ENCODE data around the gene ISOC2.
"Not testable (repeated sequence)": the region's sequence is repeated elsewhere in the genome, so short reads cannot be mapped to it uniquely, and the experiment has no call there.

Gene ISOC2

DNA sequence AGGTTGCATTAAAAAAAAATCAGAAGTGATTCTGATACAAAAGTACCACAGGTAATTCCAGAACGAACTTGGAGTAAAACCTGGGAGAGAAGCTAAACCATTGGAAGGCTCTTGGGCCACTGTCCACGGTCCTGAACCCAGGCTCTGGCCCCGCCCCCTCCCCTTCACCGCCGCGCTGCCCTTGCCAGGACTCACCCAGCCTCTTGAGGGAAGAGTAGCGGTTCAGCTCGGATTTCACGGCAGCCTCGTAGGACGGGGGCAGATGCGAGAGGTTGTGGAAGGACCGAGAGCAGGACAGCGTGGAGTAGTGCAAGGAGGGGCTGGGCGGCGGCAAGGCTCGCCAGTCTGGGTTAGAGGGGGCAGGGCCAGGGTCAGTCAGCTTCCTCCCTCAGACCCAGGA, 24.0 kb downstream of the ISOC2 start:
- no peak for DNase-seq

DNA sequence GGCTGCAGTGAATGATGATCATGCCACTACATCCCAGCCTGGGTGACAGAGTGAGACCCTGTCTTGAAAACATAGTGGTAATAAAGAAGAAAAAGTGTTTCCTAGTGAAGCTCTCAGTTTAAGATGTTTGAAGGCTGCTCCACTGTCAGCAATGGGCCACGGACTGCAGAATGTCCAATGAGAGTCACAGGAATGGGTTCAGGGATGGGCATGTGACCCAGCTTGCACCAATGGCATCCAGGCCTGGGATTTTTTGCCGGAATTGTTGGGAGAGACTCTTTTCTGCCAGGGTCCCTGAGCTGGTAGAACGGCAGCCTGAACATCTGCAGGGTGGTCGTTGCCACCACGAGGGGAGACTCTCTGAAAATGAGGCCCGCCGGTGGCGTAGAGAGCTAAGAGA, 24.6 kb downstream of the ISOC2 start:
- no peak for DNase-seq

DNA sequence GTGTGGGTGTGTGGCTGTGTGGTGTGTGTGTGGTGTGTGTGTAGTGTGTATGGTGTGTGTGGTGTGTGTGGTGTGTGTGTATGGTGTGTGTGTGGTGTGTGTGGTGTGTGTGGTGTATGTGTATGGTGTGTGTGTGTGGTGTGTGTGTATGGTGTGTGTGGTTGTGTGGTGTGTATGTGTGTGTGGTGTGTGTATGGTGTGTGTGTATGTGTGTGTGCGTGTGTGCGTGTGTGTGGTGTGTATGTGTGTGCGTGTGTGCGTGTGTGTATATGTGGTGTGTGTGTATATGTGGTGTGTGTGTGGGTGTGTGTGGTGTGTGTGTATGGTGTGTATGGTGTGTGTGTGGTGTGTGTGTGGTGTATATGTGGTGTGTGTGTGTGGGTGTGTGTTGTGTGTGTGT, 26.4 kb downstream of the ISOC2 start:
- DNase-seq, result no peak

DNA sequence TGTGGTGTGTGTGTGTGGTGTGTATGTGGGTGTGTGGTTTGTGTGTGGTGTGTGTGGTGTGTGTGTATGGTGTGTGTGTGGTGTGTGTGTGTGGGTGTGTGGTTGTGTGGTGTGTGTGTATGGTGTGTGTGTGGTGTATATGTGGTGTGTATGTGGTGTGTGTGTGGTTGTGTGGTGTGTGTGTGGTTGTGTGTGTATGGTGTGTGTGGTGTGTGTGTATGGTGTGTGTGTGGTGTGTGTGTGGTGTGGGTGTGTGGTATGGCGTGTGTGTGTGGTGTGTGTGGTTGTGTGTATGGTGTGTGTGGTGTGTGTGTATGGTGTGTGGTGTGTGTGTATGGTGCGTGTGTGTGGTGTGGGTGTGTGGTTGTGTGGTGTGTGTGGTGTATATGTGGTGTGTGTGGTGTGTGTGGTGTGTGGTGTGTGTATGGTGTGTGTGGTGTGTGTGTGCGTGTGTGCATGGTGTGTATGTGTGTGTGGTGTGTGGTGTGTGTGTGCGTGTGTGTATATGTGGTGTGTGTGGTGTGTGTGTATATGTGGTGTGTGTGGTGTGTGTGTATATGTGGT, 27.0 kb downstream of the ISOC2 start:
- DNase-seq, result no peak

DNA sequence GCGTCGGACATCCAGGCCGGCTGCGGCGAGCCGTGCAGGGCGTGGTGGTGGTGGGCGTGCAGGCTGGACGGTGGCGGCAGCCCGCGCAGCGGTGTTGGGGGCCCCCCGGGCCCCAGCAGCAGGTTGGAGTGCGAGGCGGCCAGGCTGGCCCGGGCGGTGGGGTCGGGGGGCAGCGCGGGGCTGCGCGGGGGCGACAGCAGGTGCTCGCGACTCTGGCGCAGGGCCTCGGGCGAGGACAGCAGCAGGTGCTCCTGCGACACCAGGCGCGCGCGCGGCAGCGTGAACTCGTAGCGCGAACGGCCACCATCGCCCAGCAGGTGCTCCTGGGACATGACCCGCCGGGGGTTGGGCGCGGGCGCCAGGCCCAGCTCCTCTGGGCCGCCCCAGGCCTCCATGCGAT, 28.1 kb downstream of the ISOC2 start:
- DNase-seq, result no peak

DNA sequence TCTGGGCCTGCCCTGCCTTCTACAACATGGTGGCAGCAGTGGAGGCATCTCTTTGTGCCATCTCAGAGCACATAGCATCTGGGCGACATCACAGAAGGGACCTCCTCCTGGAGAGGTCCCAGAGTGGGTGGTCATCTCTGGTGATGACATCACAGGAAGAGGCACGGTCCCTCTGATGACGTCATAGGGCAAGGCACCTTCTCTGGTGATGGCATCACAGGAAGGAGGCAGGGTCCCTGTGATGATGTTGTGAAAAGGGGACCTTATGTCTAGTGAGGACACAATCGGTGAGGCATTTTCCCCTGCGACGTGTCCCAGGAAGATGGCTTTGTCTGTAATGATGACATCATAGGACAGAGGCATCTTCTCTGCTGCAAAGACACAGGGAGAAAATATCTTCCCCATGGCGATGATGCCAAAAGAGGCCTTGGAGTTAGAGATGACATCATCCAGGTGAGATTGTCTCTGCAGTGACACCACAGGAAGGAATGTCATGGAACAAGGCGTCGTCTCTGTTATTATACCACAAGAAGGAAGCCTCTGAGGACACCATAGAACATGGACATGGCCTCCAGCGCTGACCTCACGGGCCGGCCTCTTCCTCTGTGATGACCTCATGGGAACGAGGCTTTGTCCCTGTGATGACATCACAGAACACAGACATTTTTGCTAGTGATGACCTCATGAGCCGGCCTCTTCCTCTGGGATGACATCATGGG, 29.0 kb downstream of the ISOC2 start:
- DNase-seq, result no peak

DNA sequence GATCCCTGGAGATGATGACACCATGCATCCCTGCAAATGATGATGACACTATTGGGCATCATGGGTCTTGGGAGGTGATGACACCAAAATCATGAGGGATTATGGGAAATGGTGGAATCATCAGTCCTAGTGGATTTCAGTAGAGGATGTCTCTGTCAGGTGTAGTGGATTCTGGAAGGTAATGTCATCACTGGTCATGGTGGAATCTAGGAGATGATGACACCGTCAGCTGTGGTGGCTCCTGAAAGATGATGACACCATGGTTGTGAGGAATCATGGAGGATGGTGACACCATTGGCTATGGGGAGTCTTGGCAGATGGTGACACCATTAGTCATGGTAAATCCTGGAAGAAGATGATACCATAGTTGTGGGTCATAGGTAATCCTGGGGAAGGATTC, 30.3 kb downstream of the ISOC2 start:
- no peak for DNase-seq

DNA sequence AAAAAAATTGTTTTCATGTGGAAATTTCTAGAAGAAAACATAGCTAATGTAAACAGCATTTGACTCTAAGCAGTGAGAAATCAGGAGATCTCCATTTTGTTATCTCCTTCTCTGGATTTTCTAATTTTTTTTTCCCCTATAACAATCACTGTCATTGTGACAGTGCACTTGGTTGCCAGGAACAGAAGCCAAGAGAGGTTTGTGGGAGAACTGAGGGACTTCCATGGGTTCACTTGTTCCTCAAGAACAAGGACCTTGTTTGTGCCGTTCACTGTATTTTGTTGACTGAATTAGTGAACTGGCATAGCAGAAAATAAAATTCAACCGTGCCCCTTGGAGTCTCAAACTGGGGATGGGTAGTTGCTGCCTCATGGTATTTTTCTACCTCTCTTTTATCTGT, 35.4 kb downstream of the ISOC2 start:
- no peak for DNase-seq

DNA sequence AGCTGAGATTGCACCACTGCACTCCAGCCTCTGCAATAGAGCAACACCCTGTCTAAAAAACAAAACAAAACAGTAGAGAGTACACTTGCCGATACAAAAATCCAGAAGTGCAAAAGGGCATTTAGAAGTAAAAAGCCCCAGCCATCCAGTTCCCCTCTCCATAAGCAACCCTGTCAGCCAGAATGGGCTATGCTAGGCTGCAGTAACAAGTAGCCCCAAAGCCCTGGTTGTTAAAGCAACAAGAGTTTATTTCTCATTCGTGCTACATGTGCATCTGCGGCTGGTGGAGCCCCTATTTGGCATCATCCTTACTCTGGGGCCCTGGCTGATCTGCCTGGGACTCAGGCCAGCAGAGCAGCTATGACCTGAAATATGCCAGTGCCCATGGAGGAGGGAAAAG, 36.9 kb downstream of the ISOC2 start:
- DNase-seq, result no peak

DNA sequence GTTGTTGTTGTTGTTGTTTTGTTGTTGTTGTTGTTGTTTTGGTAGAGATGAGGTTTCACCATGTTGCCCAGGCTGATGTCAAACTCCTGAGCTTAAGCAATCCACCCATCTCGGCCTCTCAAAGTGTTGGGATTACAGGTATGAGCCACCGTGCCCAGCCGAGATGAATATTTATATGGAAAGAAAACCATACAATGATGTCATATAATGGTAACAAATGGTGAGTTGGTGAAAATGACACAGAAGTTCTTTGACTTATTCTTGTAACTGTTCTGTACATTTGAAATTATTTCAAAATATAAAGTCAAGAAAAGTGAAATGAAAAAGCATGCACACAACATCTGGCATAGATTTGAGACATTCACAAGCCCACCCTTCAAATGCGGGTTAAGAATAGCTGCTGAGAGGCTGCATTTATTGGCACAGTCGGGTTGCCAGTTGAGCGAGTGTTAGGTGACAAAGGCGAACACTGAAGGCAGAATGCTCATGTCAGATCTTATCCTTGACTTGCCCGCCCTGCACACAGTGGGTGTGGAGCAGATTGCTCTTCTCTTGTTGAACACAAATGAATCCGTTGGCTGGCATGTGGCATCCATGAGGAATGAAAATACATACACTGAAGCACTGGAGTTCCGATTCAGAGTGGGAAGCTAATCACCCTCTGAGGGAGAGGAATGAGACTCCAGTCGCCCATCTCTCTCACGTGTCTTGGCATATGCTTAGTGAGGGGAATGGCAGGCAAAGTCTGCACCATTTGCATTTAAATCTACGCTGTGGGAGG, 38.0 kb downstream of the ISOC2 start:
- DNase-seq, result no peak

DNA sequence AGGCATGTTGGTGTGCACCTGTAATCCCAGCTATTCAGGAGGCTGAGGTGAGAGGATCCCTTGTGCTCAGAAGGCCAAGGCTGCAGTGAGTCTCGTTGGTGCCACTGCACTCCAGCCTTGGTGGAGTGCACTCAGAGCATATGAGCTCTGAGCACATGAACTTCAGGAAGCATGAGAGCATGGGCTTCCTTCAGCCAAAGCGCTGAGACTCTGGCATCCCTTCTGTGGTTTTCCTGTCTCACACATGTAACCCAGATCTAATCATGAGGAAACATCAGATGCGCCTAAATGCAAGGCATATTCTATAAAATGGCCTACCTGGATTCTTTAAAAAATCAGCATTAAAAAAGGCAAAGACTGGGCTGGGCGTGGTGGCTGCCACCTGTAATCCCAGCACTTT, 40.2 kb downstream of the ISOC2 start:
- not testable (repeated sequence) for DNase-seq

DNA sequence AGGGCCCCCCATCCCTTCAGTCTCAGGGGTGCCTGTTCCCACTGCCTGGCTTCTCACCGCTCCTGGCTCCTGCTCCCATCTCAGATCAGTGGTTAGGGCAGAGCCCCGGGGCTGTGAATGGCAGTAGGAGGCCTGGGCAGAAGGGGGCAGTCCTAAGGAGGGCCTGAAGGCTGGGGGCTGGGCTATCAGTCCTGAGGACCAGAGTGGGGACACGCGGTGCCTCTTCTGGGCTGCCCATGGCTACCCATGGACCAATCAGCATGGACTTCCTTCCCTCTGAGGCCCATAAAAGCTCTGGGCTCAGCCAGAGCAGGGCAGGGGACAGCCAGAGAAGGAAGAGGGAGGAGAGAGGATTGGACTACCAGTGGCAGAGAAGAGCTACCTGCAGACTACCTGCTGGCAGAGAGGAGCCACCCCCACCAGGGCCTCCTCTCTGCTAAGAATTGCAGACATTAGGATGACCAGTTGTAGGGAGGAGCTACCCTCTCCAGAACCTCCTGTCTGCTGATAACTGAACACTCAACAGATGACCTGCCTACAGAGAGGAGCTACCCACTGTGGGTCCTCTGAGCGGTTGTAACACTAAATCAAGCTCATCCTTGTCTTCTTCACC, 41.7 kb downstream of the ISOC2 start:
- DNase-seq, result no peak

DNA sequence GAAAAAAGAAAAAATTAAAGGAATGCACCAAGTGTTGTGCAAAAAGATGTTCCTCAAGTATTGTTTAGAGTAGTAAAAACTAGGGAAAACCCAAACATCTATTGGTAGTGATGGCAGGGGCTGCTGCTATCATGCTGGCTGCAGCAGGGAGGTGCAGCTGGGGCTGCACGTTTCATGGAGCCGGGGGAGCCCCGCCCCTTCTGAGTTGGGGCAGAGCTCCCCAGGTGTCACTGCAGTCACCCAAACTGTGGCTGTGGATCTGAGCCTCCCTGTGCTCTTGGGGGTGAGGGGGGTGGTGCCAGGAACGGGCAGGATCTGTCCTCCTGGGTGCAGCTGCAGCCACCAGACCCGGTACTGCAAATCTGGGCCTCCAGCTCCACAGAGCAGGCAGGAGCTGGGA, 42.3 kb downstream of the ISOC2 start:
- DNase-seq, result no peak

DNA sequence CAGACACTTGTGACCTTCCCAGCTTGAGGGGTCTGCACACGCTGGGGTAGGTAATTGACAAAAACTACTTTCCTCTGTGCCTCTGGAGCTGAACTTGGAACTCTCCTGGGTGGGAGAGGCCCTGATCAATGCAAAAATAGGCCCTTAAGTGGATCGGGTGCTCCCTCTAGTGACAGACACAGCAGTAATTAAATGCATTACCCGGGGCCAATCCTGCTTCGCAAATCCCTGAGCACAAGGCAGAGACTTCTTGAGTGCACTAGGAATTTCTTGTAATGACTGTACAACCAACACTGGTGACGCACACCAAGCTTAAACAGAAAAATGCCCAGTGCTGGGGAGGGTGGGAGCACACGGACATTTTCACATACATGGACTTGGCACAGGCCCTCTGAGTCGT, 43.3 kb downstream of the ISOC2 start:
- peak; percentile 58 to 65 for DNase-seq

DNA sequence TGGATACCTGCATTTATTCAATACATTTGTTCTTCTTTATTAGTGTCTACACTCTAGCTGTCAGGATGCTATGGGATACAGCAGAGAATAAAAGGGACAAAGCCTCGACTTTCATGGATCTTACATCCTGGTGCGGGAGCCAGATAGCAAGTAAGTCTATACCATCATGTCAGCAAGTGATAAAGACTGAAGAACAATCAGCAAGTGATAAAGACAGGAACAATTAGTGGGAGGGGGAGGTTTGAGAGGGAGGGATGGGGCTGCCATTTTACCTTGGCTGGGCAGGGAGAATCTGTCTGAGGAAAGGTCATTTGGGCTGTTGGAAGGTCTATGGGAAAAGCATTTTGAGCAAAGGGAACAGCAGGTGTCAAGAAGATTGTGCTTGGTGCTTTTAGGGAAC, 51.3 kb downstream of the ISOC2 start:
- DNase-seq, result no peak

DNA sequence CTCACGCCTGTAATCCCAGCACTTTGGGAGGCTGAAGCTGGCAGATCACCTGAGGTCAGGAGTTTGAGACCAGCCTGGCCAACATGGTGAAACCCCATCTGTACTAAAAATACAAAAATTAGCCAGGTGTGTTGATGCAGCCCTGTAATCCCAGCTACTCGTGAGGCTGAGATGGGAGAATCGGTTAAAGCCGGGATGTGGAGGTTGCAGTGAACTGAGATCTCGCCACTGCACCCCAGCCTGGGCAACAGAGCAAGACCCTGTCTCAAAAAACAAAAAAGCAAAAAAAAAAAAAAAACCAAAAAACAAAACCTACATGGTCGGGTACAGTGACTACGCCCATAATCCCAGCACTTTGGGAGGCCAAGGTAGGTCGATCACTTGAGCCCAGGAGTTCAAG, 52.3 kb downstream of the ISOC2 start:
- DNase-seq, result not testable (repeated sequence)

DNA sequence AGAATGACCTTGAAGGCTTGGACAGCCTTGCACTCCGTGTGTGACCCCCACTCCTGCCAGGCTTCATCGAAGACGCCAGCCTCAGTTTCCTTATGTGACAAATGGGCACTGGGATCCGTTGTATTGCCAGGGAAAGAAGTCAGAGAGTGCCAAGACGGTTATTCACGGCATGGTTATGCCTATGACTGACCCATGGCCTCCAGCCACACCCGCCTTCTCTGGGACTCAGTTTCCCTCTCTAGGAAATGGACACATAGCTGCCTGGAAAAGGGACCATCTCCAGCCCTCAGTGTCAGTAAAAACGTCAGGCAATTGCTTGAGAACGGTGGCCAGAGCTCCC, 52.9 kb downstream of the ISOC2 start:
- DNase-seq, result no peak

DNA sequence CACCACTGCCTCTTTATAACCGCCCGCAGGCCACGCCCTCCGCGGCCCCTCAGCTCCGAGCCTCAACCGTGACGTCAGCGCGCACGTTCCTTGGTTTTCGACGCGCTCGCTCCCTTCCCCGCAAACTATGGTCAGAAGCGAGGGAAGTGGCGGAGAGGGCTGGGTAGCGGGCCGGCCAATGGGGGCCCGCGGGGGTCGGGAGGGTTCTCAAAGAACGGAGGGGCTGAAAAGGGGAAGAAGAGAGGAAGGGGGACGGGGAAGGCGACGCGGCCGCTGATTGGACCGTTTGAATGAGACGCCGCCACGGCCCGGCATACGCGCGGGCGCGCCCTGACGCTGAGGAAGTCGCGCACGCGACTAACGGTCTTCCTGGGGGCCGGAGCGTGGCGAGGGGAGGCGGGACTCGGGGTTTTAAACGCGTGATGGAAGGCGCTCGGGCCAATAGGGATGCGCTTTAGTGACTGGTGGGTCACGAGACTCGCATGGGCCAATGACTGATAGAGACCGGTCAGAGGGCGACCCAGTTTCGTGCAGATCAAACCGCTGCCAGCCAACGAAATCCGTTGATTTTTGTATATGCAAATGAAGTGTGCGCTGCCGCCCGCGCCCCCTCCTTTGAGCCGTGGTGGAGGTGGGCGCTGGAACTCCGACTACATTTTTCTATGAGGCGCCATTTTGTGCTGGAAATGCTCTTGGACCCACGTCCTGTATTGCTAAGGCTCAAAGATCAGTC, 53.5 kb downstream of the ISOC2 start:
- peak; percentile 99 for DNase-seq

DNA sequence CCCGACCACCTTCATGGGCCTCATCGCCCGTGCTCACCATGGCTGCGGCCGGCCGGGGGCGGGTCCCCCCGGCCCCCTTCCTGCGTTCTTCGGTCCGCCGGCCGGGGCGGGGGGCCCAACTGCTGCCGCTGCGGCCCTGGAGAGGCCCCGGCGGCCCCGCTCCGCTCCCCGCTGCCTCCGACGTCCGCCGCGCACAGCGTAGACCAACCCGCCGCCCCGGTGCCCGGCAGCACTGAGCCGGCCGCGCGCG, 54.0 kb downstream of the ISOC2 start, which contains the start of gene UBE2S:
Gene UBE2S (minus strand): TSS at position 239 of the 250 bp plus-strand sequence. CDS start 199 bp downstream, at position 40.
- DNase-seq, result not testable (repeated sequence)

DNA sequence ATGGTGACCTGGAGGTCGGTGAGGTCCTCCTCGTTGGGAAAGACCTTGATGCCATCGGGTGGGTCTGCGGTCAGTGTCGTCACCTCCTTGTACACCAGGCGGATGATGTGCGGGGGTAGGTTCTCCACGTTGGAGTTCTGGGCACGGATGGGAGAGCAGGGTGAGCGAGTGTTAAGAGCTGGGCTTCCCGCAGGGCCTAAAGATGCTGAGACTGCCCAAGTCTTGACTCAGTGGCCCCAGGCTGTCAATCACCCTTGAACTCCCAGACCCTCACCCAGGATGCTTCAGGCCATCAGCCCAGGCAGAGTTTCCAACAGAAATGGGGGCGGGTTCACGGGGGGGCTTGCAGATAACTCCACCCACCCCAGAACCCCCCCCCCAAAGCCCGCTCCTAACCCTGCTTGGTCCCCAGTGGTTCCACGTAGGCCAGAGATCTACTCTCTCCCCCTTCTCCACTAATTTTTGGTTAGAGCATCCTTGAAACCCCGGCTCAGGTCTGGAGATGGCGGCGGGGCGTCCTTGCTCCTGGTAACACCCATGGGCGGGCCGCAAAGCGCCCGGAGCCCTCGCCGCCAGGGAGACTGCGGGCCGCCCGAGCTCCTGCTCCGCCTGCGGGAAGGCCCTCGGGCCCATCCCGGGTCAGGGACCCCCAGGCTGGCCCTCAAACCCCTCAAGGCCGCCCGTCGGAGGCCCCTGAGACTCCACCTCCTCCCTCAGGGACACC, 54.5 kb downstream of the ISOC2 start:
- no peak for DNase-seq

DNA sequence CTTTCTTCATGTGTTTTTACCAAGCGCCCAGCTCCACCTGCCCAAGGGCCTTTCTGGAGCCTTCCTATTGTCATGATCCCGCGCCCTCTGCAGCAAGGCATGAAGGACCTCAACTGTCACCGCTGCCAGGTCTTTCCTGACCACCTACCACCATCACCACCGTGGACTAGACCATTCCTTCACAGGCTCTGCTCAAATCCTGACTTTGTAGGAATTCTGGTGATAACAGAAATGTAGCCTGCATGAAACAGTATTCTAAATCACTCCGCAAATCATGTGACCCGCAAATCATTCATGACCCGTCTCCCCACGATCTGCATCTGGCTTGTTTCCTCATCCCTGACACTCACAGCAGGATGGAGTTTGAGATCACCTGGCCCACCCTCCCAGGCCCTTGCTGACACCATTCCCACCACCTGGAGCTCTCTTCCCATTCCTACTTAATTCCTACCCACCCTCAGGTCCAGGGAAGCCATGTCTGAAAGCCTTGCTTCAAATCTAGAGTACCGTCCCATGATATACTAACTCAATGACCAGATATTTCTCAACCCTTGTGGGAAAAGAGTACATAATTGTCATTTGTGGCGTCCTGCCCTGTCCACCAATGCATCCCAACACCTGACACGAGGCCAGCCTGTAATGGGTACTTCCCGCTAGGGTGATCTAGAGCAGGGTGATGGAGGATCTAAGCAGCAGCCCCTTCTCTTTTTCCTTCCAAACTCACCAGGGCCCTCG, 55.2 kb downstream of the ISOC2 start:
- DNase-seq, result no peak

DNA sequence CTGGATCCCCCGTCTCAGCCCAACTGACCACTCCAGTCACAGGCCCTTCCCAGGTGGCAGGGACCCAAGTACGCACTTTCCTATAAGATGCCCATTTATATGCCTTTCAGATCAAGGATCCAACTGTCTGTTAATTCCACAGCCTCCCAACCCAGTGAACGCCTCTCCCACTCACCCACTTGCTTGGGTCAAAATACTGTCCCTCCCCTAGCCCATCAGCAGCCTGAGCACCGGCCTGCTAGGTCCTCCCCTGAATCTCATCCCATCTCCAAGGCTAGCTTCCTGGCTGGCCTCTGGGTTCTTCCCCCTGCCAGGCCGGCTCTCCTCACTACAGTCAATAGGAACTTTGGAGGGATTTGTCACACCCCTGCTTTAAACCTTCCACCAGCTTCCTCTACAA, 55.8 kb downstream of the ISOC2 start:
- no peak for DNase-seq
